Sigmoid colon (tissue), 4 donors: ENCODE results near the gene KCTD3.

ENCODE experiments used
- EP300 ChIP-seq, 4 donors: sonication (generic); formaldehyde crosslinking; IDR thresholded peaks; one replicate each; pipeline ENCODE4 v1.6.1; 2017; ENCODE audit warnings: antibody characterized with exemption in 4 of 4
- POLR2A ChIP-seq, 2 donors: fragments of 450-650 bp; IDR thresholded peaks; one replicate each; pipeline ENCODE4 v1.6.1; 2016; ENCODE audit warnings: antibody characterized with exemption in 2 of 2, mild to moderate bottlenecking in 2 of 2, moderate library complexity in 2 of 2
- TF ChIP-seq, protein P1 (sequence below), 4 experiments: fragments of 450-650 bp in 3 of 4; fragments of 200-600 bp in 1 of 4; IDR thresholded peaks; one replicate each; pipeline ENCODE4 v1.5.1; 2016 to 2019; ENCODE audit warnings: antibody characterized with exemption in 4 of 4, mild to moderate bottlenecking in 3 of 4, moderate library complexity in 2 of 4

DNA sequence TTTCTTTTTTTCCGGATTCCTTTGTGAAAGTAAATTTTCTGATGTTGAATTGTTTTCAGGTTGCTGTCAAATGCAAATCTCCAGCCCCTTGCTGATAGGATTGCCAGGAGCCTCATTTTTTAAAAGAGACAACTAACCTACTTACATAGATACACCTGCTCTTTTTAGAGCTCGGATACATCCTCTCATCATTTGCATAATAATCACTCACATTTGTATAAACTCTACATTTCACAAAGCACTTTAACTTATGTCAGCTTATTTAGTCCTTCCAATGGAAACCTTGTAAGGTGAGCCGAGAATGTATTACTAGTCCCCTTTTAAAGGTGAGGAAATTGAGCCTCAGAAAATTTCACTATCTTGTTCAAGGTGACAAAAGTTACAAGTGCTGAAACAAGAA lies 84.8 kb downstream of the KCTD3 start:
- TF ChIP-seq, protein P1, sequence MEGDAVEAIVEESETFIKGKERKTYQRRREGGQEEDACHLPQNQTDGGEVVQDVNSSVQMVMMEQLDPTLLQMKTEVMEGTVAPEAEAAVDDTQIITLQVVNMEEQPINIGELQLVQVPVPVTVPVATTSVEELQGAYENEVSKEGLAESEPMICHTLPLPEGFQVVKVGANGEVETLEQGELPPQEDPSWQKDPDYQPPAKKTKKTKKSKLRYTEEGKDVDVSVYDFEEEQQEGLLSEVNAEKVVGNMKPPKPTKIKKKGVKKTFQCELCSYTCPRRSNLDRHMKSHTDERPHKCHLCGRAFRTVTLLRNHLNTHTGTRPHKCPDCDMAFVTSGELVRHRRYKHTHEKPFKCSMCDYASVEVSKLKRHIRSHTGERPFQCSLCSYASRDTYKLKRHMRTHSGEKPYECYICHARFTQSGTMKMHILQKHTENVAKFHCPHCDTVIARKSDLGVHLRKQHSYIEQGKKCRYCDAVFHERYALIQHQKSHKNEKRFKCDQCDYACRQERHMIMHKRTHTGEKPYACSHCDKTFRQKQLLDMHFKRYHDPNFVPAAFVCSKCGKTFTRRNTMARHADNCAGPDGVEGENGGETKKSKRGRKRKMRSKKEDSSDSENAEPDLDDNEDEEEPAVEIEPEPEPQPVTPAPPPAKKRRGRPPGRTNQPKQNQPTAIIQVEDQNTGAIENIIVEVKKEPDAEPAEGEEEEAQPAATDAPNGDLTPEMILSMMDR (IDR thresholded peaks at IDR 0.05), result no peak
- TF ChIP-seq POLR2A (IDR thresholded peaks at IDR 0.05) (no peak), EP300 (IDR thresholded peaks at IDR 0.05) (no peak)
